ENCODE data around the gene GSTT2.

DNA sequence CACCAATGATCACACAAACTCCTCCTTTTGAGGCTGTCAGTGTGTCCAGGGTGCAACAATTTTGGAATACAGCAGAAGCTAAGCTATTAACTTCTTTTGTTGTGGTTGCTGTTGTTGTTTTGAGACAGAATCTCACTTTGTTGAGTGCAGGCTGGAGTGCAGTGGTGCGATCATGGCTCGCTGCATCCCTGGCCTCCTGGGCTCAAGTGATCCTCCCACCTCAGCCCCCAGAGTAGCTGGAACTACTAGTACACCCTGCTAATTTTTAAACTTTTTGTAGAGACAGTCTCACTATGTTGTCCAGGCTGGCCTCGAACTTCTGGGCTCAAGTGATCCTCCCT is 40.9 kb upstream of the GSTT2 start:
- TF ChIP-seq, protein P1, sequence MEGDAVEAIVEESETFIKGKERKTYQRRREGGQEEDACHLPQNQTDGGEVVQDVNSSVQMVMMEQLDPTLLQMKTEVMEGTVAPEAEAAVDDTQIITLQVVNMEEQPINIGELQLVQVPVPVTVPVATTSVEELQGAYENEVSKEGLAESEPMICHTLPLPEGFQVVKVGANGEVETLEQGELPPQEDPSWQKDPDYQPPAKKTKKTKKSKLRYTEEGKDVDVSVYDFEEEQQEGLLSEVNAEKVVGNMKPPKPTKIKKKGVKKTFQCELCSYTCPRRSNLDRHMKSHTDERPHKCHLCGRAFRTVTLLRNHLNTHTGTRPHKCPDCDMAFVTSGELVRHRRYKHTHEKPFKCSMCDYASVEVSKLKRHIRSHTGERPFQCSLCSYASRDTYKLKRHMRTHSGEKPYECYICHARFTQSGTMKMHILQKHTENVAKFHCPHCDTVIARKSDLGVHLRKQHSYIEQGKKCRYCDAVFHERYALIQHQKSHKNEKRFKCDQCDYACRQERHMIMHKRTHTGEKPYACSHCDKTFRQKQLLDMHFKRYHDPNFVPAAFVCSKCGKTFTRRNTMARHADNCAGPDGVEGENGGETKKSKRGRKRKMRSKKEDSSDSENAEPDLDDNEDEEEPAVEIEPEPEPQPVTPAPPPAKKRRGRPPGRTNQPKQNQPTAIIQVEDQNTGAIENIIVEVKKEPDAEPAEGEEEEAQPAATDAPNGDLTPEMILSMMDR (IDR thresholded peaks at IDR 0.05; ENCODE audit: low read length), result no peak
- TF ChIP-seq EZH2 (IDR thresholded peaks at IDR 0.05; ENCODE audit: borderline replicate concordance, low read length), result no peak
